Muscle of leg (tissue), 11 donors: ENCODE results near the gene TFEB. TPM values are rescaled to one million over a fixed set of nuclear protein-coding genes. Genes with fewer than 3 reads are reported as not detected.

ENCODE experiments used
- DNase-seq: peaks from one replicate; pipeline ENCODE4 v3.0.0; 2013
- H3K27ac ChIP-seq: one replicate; pipeline ENCODE4 v1.5.1; 2013; ENCODE audit warnings: mild to moderate bottlenecking, low read length, control low read depth
- H3K27me3 ChIP-seq: one replicate; pipeline ENCODE4 v1.6.1; 2013; ENCODE audit warnings: low read length; ENCODE audit not compliant: control insufficient read depth, insufficient read depth
- H3K36me3 ChIP-seq: one replicate; pipeline ENCODE4 v1.6.1; 2013; ENCODE audit warnings: low read length; ENCODE audit not compliant: control insufficient read depth, insufficient read depth
- H3K4me1 ChIP-seq: one replicate; pipeline ENCODE4 v1.6.1; 2013; ENCODE audit warnings: low read length; ENCODE audit not compliant: control insufficient read depth, insufficient read depth
- H3K4me3 ChIP-seq: one replicate; pipeline ENCODE4 v1.5.1; 2013; ENCODE audit warnings: low read length, control low read depth
- H3K9me3 ChIP-seq: replicated peaks from 2 replicates; pipeline ENCODE4 v1.6.1; 2013; ENCODE audit warnings: low read depth, low read length; ENCODE audit not compliant: control insufficient read depth
- WGBS: methylation state at CpG from one replicate; pipeline ENCODE4 v1.1.5; 2013; ENCODE audit warnings: missing lambda C conversion rate; ENCODE audit not compliant: insufficient coverage; 5-methylcytosine and 5-hydroxymethylcytosine counted together
- polyA plus RNA-seq, 8 donors: library from polyadenylated mRNA; unstranded; fragments of 120-200 nt; gene quantifications; one replicate each; pipeline versions ENCODE4 v1.2.1 to v1.2.3, GENCODE V29; 2013; ENCODE audit warnings: inconsistent platforms in 1 of 8, low replicate concordance in 1 of 8; ENCODE audit not compliant: insufficient read length in 8 of 8, insufficient read depth in 1 of 8
- total RNA-seq: library from RNA; stranded (reverse); fragments of 120-200 nt; gene quantifications from one replicate; pipeline ENCODE4 v1.2.4, GENCODE V29; 2013

TFEB gene
- total and polyA plus RNA-seq, 9 donors, result 6.1 to 12.3 (median 7.5) TPM

DNA sequence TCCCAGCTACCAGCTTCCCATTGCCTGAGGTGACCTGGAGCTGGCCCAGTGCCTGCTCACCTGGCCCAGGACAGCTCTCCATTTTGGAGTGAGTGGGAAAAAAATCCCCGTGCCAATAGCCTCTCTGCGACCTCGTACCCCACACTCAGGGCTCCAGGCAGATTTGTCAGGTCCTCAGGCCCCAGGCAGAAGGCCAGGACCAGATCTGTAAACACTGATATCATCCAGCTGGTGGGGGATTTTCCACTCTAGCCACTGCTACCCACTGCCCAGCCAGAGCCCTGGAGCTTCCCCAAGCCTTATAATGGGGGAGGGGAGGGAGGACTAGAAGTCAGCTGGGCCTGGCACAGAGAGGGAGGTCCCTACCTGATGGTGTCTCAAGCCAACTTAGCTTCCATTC is 13.1 kb upstream of the TFEB start:
- no peaks in the 10 kb centered on the region for H3K9me3 ChIP-seq
- no peaks in the 10 kb centered on the region for H3K36me3 ChIP-seq
- H3K4me3 ChIP-seq, result no peak overlapping the region
- no peaks in the 10 kb centered on the region for H3K4me1 ChIP-seq
- 33% methylated on average over 1 of the region's 3 CpGs for WGBS
- peaks cover 2% of the 10 kb centered on the region for H3K27me3 ChIP-seq
- H3K27ac ChIP-seq, result no peak overlapping the region
- no peak for DNase-seq

DNA sequence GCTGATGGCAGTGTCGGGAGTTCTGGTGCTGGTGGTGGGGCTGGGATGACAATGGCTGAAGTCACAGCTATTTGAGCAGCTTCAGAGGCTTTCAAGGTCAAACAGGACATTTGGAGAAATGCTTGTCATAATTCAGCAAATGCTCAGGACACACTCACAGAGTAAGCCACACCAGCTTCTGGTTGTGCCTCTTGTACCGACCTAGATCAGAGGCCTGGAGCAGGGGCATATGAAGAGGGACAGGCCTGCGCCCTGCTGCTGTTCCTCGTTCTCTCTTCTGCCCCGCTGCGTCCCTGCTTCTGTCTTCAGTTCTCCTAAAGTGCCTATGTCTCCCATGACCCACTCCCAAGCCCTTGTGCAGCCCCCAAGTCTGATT is 12.7 kb upstream of the TFEB start:
- Histone ChIP-seq H3K9me3 (no peaks in the 10 kb centered on the region), H3K36me3 (no peaks in the 10 kb centered on the region), H3K4me3 (no peak overlapping the region), H3K27me3 (peaks cover 2% of the 10 kb centered on the region), H3K4me1 (no peaks in the 10 kb centered on the region), H3K27ac (no peak overlapping the region)
- no peak for DNase-seq
- WGBS, result 83% methylated on average over 4 of the region's 6 CpGs

GRCh38 chr6:41747256-41748101 is 12.1 kb upstream of the TFEB start, which contains the start of gene PGC:
TSS of gene PGC (minus strand) at chr6:41747397. CDS start at chr6:41747334, 63 bp downstream.
- no peak within 1 kb of the TSS for H3K4me3 ChIP-seq
- H3K36me3 ChIP-seq, result no peaks in the 10 kb centered on the region
- no peak within 1 kb of the TSS for H3K27ac ChIP-seq
- DNase-seq, result no peak
- H3K9me3 ChIP-seq, result no peaks in the 10 kb centered on the region
- peaks cover 2% of the 10 kb centered on the region for H3K27me3 ChIP-seq
- WGBS, result 85% methylated on average over 15 of the region's 15 CpGs
- no peaks in the 10 kb centered on the region for H3K4me1 ChIP-seq

DNA sequence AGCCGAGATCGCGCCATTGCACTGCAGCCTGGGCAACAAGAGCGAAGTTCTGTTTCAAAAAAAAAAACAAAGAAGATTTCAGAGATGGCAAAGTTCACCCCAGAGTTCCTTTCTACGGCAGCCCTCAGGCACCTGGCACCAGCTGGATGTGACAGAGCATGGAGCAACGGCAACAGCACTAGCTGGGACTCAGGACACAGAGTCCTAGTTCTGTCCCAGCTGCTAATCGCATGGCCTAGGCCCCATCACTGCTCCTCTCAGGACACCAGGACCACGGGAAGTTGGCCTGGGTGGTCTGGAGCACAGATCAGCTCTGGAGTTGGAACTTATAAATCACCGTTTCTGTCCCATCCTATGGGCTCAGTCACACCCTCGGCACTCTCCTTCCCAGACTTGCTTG is 10.7 kb upstream of the TFEB start:
- Histone ChIP-seq H3K27me3 (peaks cover 2% of the 10 kb centered on the region), H3K9me3 (no peaks in the 10 kb centered on the region), H3K4me3 (no peak overlapping the region), H3K27ac (no peak overlapping the region), H3K36me3 (no peaks in the 10 kb centered on the region), H3K4me1 (peaks cover 6% of the 10 kb centered on the region)
- WGBS, result 74% methylated on average over 10 of the region's 10 CpGs
- no peak for DNase-seq

DNA sequence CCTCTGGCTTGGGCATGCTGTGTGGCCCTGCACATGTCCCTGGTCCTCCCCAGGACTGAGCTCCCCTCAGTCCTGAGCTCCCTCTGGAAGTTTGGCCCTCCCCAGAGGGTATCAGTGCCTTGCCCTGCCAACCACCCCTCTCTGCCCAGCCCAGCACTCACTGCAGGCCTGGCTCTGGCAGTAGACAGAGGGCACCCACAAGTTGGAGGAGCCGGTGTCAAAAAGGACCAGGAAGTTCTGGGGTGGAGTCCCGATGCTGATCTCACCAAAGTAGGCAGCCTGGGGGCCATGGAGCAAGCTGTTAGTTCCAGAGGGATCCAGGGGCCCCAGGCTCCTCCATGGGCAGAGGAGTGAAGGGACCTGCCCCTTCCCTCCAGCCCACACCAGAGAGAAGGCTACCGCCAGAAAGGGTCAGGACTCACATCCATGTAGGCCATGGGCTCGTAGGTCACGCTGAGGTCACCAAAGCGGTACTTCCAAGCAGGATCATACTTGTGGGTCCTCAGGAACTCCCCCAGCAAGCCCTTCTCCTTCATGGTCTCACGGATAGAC is 8.9 kb upstream of the TFEB start:
- WGBS, result 77% methylated on average over 5 of the region's 7 CpGs
- peaks cover 6% of the 10 kb centered on the region for H3K4me1 ChIP-seq
- no peak overlapping the region for H3K27ac ChIP-seq
- no peak overlapping the region for H3K4me3 ChIP-seq
- DNase-seq, result no peak
- H3K36me3 ChIP-seq, result no peaks in the 10 kb centered on the region
- peaks cover 2% of the 10 kb centered on the region for H3K27me3 ChIP-seq
- no peaks in the 10 kb centered on the region for H3K9me3 ChIP-seq

DNA sequence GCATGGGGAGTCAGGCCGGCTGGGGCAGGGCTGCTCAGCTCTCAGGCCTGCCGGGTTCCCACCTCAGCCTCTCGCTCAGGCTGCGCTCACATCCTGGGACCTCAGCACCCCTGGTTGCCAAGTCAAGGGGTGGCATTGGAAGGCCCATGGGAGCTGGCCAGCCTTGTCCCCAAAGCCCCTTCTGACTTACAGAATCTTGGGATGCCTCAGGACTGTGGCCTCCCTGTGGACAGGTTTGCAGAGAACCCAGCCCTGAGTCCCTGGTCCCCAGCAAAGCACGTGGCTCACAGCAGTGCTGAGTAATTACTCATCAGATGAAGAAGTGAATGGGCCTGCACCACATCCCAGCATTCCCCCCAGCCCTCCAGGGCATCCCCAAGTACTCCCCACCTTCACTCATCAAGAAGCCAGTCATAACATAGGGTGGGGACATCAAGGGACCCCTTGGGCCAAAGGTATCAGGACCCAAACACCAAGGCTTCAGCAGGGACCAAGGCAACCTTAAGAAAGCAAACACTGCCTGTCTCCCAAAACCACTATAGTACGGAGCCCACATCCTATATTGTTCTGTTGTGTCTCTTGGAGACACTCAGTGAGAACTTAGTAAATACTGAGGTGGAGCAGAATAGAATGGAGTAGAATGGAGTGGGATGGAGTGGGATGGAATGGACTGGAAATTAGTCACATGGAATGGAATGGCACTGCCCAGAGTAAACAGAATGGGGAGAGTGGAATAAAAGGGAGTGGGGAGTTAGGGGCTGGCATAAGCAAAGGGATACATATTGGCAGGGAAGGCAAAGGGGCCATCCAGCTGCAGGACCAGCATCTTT is 8.2 kb upstream of the TFEB start:
- no peak for DNase-seq
- Histone ChIP-seq H3K4me3 (no peak overlapping the region), H3K27me3 (peaks cover 2% of the 10 kb centered on the region), H3K36me3 (no peaks in the 10 kb centered on the region), H3K4me1 (peaks cover 6% of the 10 kb centered on the region), H3K27ac (no peak overlapping the region), H3K9me3 (no peaks in the 10 kb centered on the region)
- WGBS, result 74% methylated on average over 5 of the region's 6 CpGs

DNA sequence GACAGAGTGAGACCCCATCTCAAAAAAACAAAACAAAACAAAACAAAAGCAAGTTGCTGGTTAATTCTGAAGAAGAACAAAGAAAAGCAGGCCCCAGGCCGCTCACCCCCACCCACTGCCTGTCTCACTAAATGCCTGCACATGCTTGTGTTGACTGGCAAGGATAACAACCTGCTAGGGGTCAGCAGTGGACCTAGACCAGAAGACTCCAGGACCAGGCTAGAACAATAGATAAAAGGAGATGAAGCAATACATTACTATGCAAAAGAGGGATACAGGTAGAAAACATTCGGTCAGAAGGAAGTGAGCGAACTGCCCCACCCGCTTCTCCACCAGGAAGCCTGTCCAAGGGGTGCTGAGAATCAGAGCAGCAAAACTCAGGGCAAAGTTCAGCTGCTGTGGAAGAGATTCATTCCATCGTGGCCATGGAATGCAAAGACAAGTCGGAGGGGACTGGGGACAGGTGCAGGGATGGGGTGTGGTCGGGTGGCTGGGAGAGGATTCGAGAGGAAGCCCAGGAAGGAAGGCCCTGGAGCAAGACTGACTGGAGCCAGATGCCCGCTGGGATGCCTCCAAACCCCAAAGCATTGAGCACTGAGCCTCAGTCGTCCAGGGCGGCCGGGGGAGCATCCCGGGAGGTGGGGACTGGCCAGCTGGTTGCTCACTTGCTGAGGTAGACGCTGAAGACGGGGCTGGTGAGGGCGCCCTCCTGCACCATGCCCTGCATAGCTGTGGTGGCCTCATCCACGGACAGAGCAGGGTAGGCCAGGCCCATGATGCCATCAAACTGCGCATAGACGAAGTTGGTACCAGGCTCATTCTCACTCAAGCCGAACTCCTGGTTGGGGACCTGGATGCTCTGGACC is 6.5 kb upstream of the TFEB start:
- Histone ChIP-seq H3K4me1 (peaks cover 6% of the 10 kb centered on the region), H3K4me3 (no peak overlapping the region), H3K9me3 (no peaks in the 10 kb centered on the region), H3K36me3 (no peaks in the 10 kb centered on the region), H3K27ac (no peak overlapping the region), H3K27me3 (peaks cover 2% of the 10 kb centered on the region)
- DNase-seq, result no peak
- 77% methylated on average over 17 of the region's 20 CpGs for WGBS

DNA sequence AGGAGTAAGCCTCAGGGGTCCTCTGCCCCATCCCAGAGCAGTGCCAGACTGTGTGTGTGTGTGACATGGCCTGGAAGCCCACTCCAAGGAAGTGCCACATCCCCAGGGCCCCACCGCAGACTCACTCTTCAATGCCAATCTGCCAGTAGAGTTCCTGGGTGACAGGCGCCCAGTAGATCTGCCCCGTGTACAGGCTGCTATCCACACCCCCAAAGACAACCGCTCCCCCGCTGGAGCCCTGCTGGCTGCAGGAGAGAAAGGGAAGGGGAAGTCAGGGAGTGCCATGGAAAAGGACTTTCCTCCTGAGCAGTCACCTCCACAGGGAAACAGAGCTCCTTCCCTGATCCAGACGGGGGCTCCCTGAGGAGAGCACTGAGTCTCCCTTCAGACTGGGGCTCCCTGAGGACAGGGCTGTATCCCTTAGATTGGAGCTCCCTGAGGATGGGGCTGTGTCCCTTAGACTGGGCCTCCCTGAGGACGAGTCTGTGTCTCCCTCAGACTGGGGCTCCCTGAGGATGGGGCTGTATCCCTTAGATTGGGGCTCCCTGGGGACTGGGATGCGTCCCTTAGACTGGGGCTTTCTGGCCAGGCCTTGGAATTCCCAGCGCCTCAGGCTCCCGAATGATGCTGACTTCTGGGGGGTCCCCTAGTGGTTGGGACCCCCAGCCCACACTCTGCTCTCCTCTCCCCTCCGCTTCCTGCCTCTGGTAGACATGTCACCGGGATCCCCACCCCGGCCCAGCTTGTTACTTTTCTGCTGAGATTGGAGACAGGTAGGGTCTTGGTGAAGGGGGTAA is 5.2 kb upstream of the TFEB start:
- Histone ChIP-seq H3K27me3 (no peaks in the 10 kb centered on the region), H3K4me3 (no peak overlapping the region), H3K27ac (no peak overlapping the region), H3K4me1 (peaks cover 10% of the 10 kb centered on the region), H3K9me3 (no peaks in the 10 kb centered on the region), H3K36me3 (no peaks in the 10 kb centered on the region)
- no peak for DNase-seq
- WGBS, result 33% methylated on average over 5 of the region's 13 CpGs

DNA sequence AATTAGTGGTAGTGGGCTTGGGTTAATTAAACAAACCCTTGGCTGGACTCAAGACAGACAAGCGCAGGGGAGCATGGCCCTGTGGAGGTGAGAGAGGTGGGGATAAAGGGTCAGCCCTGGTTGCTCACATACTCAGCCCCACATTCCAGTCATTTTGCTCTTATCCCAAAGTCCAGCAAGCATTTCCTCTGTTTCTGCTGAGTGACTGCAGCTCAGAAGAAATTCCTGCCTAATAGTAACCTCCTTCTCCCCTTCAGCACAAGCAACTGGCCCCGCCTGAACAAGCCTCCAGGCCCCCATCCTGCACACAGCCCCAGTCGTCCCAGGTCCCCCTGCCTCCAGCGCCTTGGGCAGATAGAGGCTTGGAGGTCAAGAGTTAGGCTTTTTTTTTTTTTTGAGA is 3.6 kb upstream of the TFEB start:
- DNase-seq, result no peak
- Histone ChIP-seq H3K27ac (no peak overlapping the region), H3K27me3 (no peaks in the 10 kb centered on the region), H3K4me1 (peaks cover 10% of the 10 kb centered on the region), H3K36me3 (no peaks in the 10 kb centered on the region), H3K4me3 (no peak overlapping the region), H3K9me3 (no peaks in the 10 kb centered on the region)
- no CpG with 5 or more reads among the region's 4 CpGs for WGBS
